Neural cell (in vitro differentiated cells): ENCODE data around the gene PLXNA2. TPM values are rescaled to one million over a fixed set of nuclear protein-coding genes. Genes with fewer than 3 reads are reported as not detected.
A peak's percentile ranks its signal among the peaks of the same experiment; 100 is the strongest.

Experiments used
- H2AFZ ChIP-seq: fragments of 200-600, 300-800 bp; sonication (generic), shearing (Covaris generic); 2 replicates; pipeline ENCODE4 v1.6.0; 2014; ENCODE audit warnings: low read depth, mild to moderate bottlenecking, antibody characterized with exemption, low read length, moderate library complexity
- H3F3A ChIP-seq: fragments of 200-600 bp; shearing (Covaris generic); 2 replicates; pipeline ENCODE4 v1.6.1; 2016; ENCODE audit warnings: mild to moderate bottlenecking, moderate library complexity, mixed read lengths, antibody characterized with exemption, low read length; ENCODE audit not compliant: insufficient read depth, poor library complexity, severe bottlenecking
- H3K27ac ChIP-seq: fragments of 200-600, 300-800 bp; sonication (generic), shearing (Covaris generic); 2 replicates; pipeline ENCODE4 v1.5.1; 2014; ENCODE audit warnings: mild to moderate bottlenecking, low read length, moderate library complexity
- H3K27me3 ChIP-seq: fragments of 300-800, 200-600 bp; sonication (generic), shearing (Covaris generic); 2 replicates; pipeline ENCODE4 v1.6.0; 2014; ENCODE audit warnings: mild to moderate bottlenecking, low read depth, low read length, moderate library complexity; ENCODE audit not compliant: insufficient read depth
- H3K36me3 ChIP-seq: fragments of 300-800, 200-600 bp; sonication (generic), shearing (Covaris generic); 2 replicates; pipeline ENCODE4 v1.5.1; 2014; ENCODE audit warnings: mild to moderate bottlenecking, antibody characterized with exemption, low read length, moderate library complexity; ENCODE audit not compliant: insufficient read depth
- H3K4me2 ChIP-seq: fragments of 300-800, 200-600 bp; sonication (generic), shearing (Covaris generic); 2 replicates; pipeline ENCODE4 v1.6.0; 2014; ENCODE audit warnings: mild to moderate bottlenecking, low read length
- H3K4me3 ChIP-seq: fragments of 300-800, 200-600 bp; sonication (generic), shearing (Covaris generic); 2 replicates; pipeline ENCODE4 v1.5.1; 2014; ENCODE audit warnings: mild to moderate bottlenecking, low read length, moderate library complexity
- H3K79me2 ChIP-seq: fragments of 200-600 bp; shearing (Covaris generic); replicated peaks from 2 replicates; pipeline ENCODE4 v1.6.0; 2014; ENCODE audit warnings: mild to moderate bottlenecking, low read length, moderate library complexity; ENCODE audit not compliant: insufficient read depth
- H3K9ac ChIP-seq: fragments of 300-800, 200-600 bp; sonication (generic), shearing (Covaris generic); 2 replicates; pipeline ENCODE4 v1.6.1; 2016; ENCODE audit warnings: mild to moderate bottlenecking, low read length, mixed read lengths
- H3K9me2 ChIP-seq: fragments of 200-600 bp; shearing (Covaris generic); 2 replicates; pipeline ENCODE4 v1.6.1; 2016; ENCODE audit warnings: mild to moderate bottlenecking, low read length, mixed read lengths; ENCODE audit not compliant: insufficient read depth
- H3K9me3 ChIP-seq: fragments of 200-600, 300-800 bp; sonication (generic), shearing (Covaris generic); 2 replicates; pipeline ENCODE4 v1.6.1; 2016; ENCODE audit warnings: mild to moderate bottlenecking, mixed run types, low read length, moderate library complexity, mixed read lengths
- H4K20me1 ChIP-seq: fragments of 200-600 bp; shearing (Covaris generic); 2 replicates; pipeline ENCODE4 v1.6.1; 2016; ENCODE audit warnings: mild to moderate bottlenecking, mixed run types; ENCODE audit not compliant: insufficient read depth
- EP300 ChIP-seq: fragments of 450-650 bp; conservative IDR thresholded peaks from 2 replicates; pipeline ENCODE4 v1.6.1; 2014; ENCODE audit warnings: antibody characterized with exemption, mild to moderate bottlenecking, moderate library complexity; ENCODE audit not compliant: poor library complexity, severe bottlenecking
- EZH2 ChIP-seq: fragments of 200-600, 300-800 bp; shearing (Covaris generic), sonication (generic); IDR thresholded peaks from 2 replicates; pipeline ENCODE4 v1.6.1; 2014; ENCODE audit warnings: antibody characterized with exemption, low read length, borderline replicate concordance, mild to moderate bottlenecking; ENCODE audit not compliant: insufficient read depth, poor library complexity, severe bottlenecking
- MXI1 ChIP-seq: fragments of 450-650 bp; conservative IDR thresholded peaks from 2 replicates; pipeline ENCODE4 v1.6.1; 2014; ENCODE audit warnings: antibody characterized with exemption, mild to moderate bottlenecking; ENCODE audit not compliant: poor library complexity, severe bottlenecking
- POLR2AphosphoS5 ChIP-seq: IDR thresholded peaks from 2 replicates; pipeline ENCODE4 v1.6.1; 2012
- RAD21 ChIP-seq: fragments of 450-650 bp; conservative IDR thresholded peaks from 2 replicates; pipeline ENCODE4 v1.6.1; 2014; ENCODE audit warnings: antibody characterized with exemption, mild to moderate bottlenecking, moderate library complexity
- SMC3 ChIP-seq: fragments of 450-650 bp; conservative IDR thresholded peaks from 2 replicates; pipeline ENCODE4 v1.6.1; 2014; ENCODE audit warnings: antibody characterized with exemption, mild to moderate bottlenecking, moderate library complexity; ENCODE audit not compliant: poor library complexity
- TAF1 ChIP-seq: IDR thresholded peaks from 2 replicates; pipeline ENCODE4 v1.6.1; 2012; ENCODE audit warnings: low read depth
- polyA plus RNA-seq: library from polyadenylated mRNA; depleted of rRNA; stranded (reverse); fragments of >200 nt; gene quantifications from 2 replicates; pipeline ENCODE4 v1.2.3, GENCODE V29; 2014
- TF ChIP-seq, protein P1 (sequence below): IDR thresholded peaks from 2 replicates; pipeline ENCODE4 v1.6.1; 2012; ENCODE audit warnings: borderline replicate concordance
- TF ChIP-seq, protein P2 (sequence below): fragments of 450-650 bp; IDR thresholded peaks from 2 replicates; pipeline ENCODE4 v1.5.1; 2014; ENCODE audit warnings: antibody characterized with exemption, mild to moderate bottlenecking, moderate library complexity; ENCODE audit not compliant: poor library complexity, severe bottlenecking

The PLXNA2 gene
- polyA plus RNA-seq, 1 donor from 2014 or later = 30.6 TPM

DNA sequence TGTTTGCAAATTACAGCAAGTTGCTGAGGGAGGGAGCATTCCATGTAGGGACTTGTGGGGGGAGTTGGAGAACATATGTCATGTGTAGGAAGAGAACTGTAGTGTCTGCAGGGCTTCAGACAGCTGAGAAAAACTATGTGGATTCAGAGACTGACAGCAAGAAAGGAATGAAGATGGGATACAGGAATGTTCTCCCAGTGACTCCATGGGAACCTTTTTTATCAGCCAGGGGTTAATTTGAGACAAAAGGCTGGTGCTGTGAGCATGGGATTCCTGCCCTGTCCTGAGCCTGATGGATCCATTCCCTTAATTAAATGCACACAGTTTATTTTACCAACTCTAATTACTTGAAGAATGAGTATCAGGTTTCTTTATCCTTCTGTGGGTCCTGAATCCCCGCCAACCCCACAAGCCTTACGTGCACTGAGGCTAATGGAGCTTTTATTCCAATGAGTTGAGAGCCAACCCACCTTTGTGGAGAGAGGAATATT, 26.5 kb upstream of the PLXNA2 start:
- Histone ChIP-seq H3K4me3 (no peak overlapping the region), H4K20me1 (no peaks in the 10 kb centered on the region), H2AFZ (no peak overlapping the region), H3K9ac (no peak overlapping the region), H3K79me2 (no peaks in the 10 kb centered on the region), H3K4me2 (no peak overlapping the region), H3K9me2 (no peaks in the 10 kb centered on the region), H3K27ac (no peak overlapping the region), H3K36me3 (no peaks in the 10 kb centered on the region), H3K9me3 (no peaks in the 10 kb centered on the region), H3K27me3 (no peaks in the 10 kb centered on the region), H3F3A (peaks cover 13% of the 10 kb centered on the region)
- TF ChIP-seq TAF1 (no peak), EZH2 (no peak), MXI1 (no peak), POLR2AphosphoS5 (no peak), EP300 (no peak), RAD21 (no peak)
- TF ChIP-seq, protein P1, sequence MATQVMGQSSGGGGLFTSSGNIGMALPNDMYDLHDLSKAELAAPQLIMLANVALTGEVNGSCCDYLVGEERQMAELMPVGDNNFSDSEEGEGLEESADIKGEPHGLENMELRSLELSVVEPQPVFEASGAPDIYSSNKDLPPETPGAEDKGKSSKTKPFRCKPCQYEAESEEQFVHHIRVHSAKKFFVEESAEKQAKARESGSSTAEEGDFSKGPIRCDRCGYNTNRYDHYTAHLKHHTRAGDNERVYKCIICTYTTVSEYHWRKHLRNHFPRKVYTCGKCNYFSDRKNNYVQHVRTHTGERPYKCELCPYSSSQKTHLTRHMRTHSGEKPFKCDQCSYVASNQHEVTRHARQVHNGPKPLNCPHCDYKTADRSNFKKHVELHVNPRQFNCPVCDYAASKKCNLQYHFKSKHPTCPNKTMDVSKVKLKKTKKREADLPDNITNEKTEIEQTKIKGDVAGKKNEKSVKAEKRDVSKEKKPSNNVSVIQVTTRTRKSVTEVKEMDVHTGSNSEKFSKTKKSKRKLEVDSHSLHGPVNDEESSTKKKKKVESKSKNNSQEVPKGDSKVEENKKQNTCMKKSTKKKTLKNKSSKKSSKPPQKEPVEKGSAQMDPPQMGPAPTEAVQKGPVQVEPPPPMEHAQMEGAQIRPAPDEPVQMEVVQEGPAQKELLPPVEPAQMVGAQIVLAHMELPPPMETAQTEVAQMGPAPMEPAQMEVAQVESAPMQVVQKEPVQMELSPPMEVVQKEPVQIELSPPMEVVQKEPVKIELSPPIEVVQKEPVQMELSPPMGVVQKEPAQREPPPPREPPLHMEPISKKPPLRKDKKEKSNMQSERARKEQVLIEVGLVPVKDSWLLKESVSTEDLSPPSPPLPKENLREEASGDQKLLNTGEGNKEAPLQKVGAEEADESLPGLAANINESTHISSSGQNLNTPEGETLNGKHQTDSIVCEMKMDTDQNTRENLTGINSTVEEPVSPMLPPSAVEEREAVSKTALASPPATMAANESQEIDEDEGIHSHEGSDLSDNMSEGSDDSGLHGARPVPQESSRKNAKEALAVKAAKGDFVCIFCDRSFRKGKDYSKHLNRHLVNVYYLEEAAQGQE = peak; percentile 24
- TF ChIP-seq, protein P2, sequence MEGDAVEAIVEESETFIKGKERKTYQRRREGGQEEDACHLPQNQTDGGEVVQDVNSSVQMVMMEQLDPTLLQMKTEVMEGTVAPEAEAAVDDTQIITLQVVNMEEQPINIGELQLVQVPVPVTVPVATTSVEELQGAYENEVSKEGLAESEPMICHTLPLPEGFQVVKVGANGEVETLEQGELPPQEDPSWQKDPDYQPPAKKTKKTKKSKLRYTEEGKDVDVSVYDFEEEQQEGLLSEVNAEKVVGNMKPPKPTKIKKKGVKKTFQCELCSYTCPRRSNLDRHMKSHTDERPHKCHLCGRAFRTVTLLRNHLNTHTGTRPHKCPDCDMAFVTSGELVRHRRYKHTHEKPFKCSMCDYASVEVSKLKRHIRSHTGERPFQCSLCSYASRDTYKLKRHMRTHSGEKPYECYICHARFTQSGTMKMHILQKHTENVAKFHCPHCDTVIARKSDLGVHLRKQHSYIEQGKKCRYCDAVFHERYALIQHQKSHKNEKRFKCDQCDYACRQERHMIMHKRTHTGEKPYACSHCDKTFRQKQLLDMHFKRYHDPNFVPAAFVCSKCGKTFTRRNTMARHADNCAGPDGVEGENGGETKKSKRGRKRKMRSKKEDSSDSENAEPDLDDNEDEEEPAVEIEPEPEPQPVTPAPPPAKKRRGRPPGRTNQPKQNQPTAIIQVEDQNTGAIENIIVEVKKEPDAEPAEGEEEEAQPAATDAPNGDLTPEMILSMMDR = no peak

DNA sequence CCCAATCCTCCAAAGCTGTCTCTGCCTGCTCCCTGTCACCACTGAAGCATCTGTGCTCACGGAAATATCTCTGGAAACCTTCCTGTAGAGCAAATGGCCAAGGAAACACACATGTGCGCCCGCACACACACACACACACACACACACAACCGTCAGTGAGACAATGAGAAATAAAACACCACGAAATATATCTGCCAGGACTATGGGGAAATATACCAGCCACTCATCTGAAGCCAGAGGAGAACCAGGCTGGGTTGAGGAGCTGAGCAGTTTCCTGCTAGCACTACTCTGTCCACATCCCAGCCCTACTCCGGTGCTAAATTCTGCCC, 25.1 kb upstream of the PLXNA2 start:
- TF ChIP-seq, protein P1 = no peak
- TF ChIP-seq SMC3 = no peak
- Histone ChIP-seq H3K36me3 (no peaks in the 10 kb centered on the region), H3K9me3 (no peaks in the 10 kb centered on the region), H3K27me3 (no peaks in the 10 kb centered on the region), H2AFZ (no peak overlapping the region), H3K9me2 (no peaks in the 10 kb centered on the region), H3K4me3 (no peak overlapping the region), H3K4me2 (no peak overlapping the region), H3F3A (peaks cover 13% of the 10 kb centered on the region), H3K9ac (peak overlapping the region; percentile 60), H4K20me1 (no peaks in the 10 kb centered on the region), H3K79me2 (no peaks in the 10 kb centered on the region), H3K27ac (peak overlapping the region; percentile 91)
